Adrenal gland (tissue), 12 donors: ENCODE results near the gene RNF43. TPM values are rescaled to one million over a fixed set of nuclear protein-coding genes. Genes with fewer than 3 reads are reported as not detected.

Experiments
- DNase-seq, 7 donors: peaks; one replicate each; pipeline ENCODE4 v3.0.0-alpha.2; 2019 to 2020
- H3K27ac ChIP-seq, 5 donors: fragments of 200-600 bp; sonication (generic) in 4 of 5; 1 replicate in 3 of 5; 2 replicates in 2 of 5; pipeline versions ENCODE4 v1.5.1 to v1.8.0; 2016 to 2020; ENCODE audit warnings: mild to moderate bottlenecking in 1 of 5
- H3K27me3 ChIP-seq: fragments of 200-600 bp; 2 replicates; pipeline ENCODE4 v1.8.0; 2021
- H3K36me3 ChIP-seq, 2 donors: fragments of 200-600 bp; replicated peaks in 1 of 2; 1 replicate in 1 of 2; 2 replicates in 1 of 2; pipeline versions ENCODE4 v1.5.1 to v1.8.0; 2018 to 2022
- H3K4me1 ChIP-seq, 2 donors: fragments of 200-600 bp; replicated peaks in 1 of 2; 1 replicate in 1 of 2; 2 replicates in 1 of 2; pipeline versions ENCODE4 v1.5.1 to v1.8.0; 2018 to 2021
- H3K4me3 ChIP-seq, 4 donors: fragments of 200-600 bp; sonication (generic) in 3 of 4; one replicate each; pipeline ENCODE4 v1.5.1; 2016 to 2018
- H3K9me3 ChIP-seq, 3 donors: fragments of 200-600 bp; sonication (generic) in 1 of 3; replicated peaks in 1 of 3; 1 replicate in 2 of 3; 2 replicates in 1 of 3; pipeline versions ENCODE4 v1.5.1 to v1.8.0; 2016 to 2021
- POLR2A ChIP-seq, 2 donors: fragments of 450-650 bp; IDR thresholded peaks; one replicate each; pipeline ENCODE4 v1.6.1; 2017; ENCODE audit warnings: antibody characterized with exemption in 2 of 2, mild to moderate bottlenecking in 2 of 2, moderate library complexity in 1 of 2
- WGBS, 4 donors: extraction: QIAGEN DNeasy Blood & Tissue Kit in 2 of 4; methylation state at CpG; one replicate each; pipeline versions ENCODE4 v1.1.5 to v1.1.7; 2013 to 2017; 5-methylcytosine and 5-hydroxymethylcytosine counted together
- intact Hi-C, 2 donors: fragments of 100-400 bp; cut with DNase I; formaldehyde crosslinking; loops; one replicate each; pipeline versions ENCODE4 v1.14.1 to v1.15.0; 2022 to 2023
- polyA plus RNA-seq, 3 donors: library from polyadenylated mRNA; stranded (reverse); fragments of 200-250 nt in 2 of 3; fragments of 350-450 nt in 1 of 3; fragmentation: Illumina TruSeq in 1 of 3; extraction: RNeasy Lipid Tissue Mini Kit (QIAGEN cat#74804) in 1 of 3; gene quantifications; one replicate each; pipeline ENCODE4 v1.2.3, GENCODE V29; 2013 to 2014
- total RNA-seq, 9 donors: library from RNA; depleted of rRNA in 4 of 9; stranded (reverse); fragments of >200 nt in 4 of 9; fragments of 120-200 nt in 1 of 9; fragmentation: NEBNext Ultra II Directional in 1 of 9; extraction: Animal tissue kit (Norgen Biotek cat#: 25700) in 1 of 9; gene quantifications; one replicate each; pipeline versions ENCODE4 v1.1.0 to v1.2.4, GENCODE V29; 2013 to 2023
- TF ChIP-seq, protein P1 (sequence below), 6 experiments: fragments of 450-650 bp in 4 of 6; fragments of 200-600 bp in 2 of 6; sonication (generic) in 1 of 6; IDR thresholded peaks; 1 replicate in 5 of 6; 2 replicates in 1 of 6; pipeline versions ENCODE4 v1.5.1 to v1.8.0; 2016 to 2021; ENCODE audit warnings: antibody characterized with exemption in 6 of 6, mild to moderate bottlenecking in 2 of 6, moderate library complexity in 1 of 6
- donor health status: healthy with polysubstance abuse.
- donor health status: Bipolar disorder and iron deficiency.
- donor health status: DM: yes; HTN: yes; CAD: no.
- donor health status: DM: no; HTN: no; CAD: no.
- donor health status: DM: no; HTN: no; CAD: no.
- donor health status: DM: yes; HTN: yes; CAD: no.

The RNF43 gene
- total and polyA plus RNA-seq, 12 donors: 5.9 to 30.8 (median 12.7) TPM

DNA sequence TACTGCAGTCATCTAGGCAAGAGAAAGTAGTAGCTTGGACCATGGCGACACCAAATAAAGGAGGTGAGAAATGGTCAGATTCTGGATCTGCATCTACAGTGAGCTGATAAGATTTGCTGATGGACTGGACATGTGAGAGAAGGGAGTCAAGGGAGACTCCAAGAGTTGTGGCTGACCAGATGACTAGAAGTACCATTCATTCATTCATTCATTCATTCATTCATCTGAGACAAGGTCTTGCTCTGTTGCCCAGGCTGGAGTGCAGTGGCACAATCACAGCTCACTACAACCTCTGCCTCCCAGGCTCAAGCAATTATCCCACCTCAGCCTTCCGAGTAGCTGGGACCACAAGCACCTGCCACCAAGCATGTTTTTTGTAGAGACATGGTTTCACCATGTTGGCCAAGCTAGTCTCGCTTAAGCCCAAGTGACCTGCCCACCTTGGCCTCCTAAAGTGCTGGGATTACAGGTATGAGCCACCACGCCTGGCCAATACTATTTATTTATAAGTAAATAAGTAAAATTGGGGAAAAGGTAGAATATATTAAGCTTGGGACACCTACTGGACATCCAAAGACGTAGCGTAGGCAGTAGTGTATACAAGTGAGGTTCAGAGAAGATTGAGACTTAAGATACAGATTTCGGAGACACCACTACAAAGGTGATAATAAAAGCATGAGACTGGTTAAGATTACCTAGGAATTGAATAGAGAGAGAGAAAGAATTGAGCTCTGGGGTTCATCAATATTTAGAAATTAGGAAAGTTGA lies 15.7 kb upstream of the RNF43 start:
- Histone ChIP-seq H3K4me3 (no peak overlapping the region), H3K27me3 (no peaks in the 10 kb centered on the region), H3K36me3 (no peaks in the 10 kb centered on the region), H3K27ac (no peak overlapping the region), H3K9me3 (no peaks in the 10 kb centered on the region), H3K4me1 (no peaks in the 10 kb centered on the region)
- TF ChIP-seq, protein P1, sequence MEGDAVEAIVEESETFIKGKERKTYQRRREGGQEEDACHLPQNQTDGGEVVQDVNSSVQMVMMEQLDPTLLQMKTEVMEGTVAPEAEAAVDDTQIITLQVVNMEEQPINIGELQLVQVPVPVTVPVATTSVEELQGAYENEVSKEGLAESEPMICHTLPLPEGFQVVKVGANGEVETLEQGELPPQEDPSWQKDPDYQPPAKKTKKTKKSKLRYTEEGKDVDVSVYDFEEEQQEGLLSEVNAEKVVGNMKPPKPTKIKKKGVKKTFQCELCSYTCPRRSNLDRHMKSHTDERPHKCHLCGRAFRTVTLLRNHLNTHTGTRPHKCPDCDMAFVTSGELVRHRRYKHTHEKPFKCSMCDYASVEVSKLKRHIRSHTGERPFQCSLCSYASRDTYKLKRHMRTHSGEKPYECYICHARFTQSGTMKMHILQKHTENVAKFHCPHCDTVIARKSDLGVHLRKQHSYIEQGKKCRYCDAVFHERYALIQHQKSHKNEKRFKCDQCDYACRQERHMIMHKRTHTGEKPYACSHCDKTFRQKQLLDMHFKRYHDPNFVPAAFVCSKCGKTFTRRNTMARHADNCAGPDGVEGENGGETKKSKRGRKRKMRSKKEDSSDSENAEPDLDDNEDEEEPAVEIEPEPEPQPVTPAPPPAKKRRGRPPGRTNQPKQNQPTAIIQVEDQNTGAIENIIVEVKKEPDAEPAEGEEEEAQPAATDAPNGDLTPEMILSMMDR (IDR thresholded peaks at IDR 0.05): no peak
- intact Hi-C loops: no loop called here
- WGBS, 4 donors: 83 to 89% (median 85%) methylated on average over 7 of the region's 7 CpGs
- no peak for DNase-seq

GRCh38 chr17:58427807-58428206 lies 10.5 kb upstream of the RNF43 start:
- intact Hi-C loops: loop anchor here in 1 of 2 donors (10.0 kb wide), 1 partner anchor 103 kb away; the partner anchor contains the start of gene TSPOAP1
- TF ChIP-seq, protein P1 (IDR thresholded peaks at IDR 0.05): no peak
- no peak for TF ChIP-seq POLR2A (IDR thresholded peaks at IDR 0.05)
- Histone ChIP-seq H3K4me3 (no peak overlapping the region), H3K27me3 (no peaks in the 10 kb centered on the region), H3K4me1 (no peaks in the 10 kb centered on the region), H3K36me3 (no peaks in the 10 kb centered on the region), H3K9me3 (no peaks in the 10 kb centered on the region), H3K27ac (no peak overlapping the region)
- DNase-seq: no peak
- 85 to 90% (median 88%) methylated on average over 3 of the region's 3 CpGs for WGBS, 4 donors

GRCh38 chr17:58421711-58422110 lies 4.4 kb upstream of the RNF43 start:
- no peaks in the 10 kb centered on the region for H3K27me3 ChIP-seq
- intact Hi-C loops: loop anchor here in 1 of 2 donors (10.0 kb wide), 1 partner anchor 97 kb away; the partner anchor contains the start of gene TSPOAP1
- TF ChIP-seq POLR2A (IDR thresholded peaks at IDR 0.05): no peak
- TF ChIP-seq, protein P1 (IDR thresholded peaks at IDR 0.05): no peak
- WGBS, 4 donors: 63 to 72% (median 66%) methylated on average over 1 of the region's 1 CpG
- no peak overlapping the region for H3K4me3 ChIP-seq
- H3K4me1 ChIP-seq: peaks cover 0 to 9% of the 10 kb centered on the region in 2 donors
- no peaks in the 10 kb centered on the region for H3K9me3 ChIP-seq
- DNase-seq: no peak
- no peak overlapping the region for H3K27ac ChIP-seq
- H3K36me3 ChIP-seq: no peaks in the 10 kb centered on the region

- no peak overlapping the region for H3K4me3 ChIP-seq
- H3K36me3 ChIP-seq: no peaks in the 10 kb centered on the region
- H3K9me3 ChIP-seq: no peaks in the 10 kb centered on the region
- H3K27me3 ChIP-seq: no peaks in the 10 kb centered on the region
- H3K27ac ChIP-seq: no peak overlapping the region
- TF ChIP-seq POLR2A (IDR thresholded peaks at IDR 0.05): no peak
- TF ChIP-seq, protein P1 (IDR thresholded peaks at IDR 0.05): no peak
- intact Hi-C loops: loop anchor here in 1 of 2 donors (10.0 kb wide), 1 partner anchor 96 kb away; the partner anchor contains the start of gene TSPOAP1
- H3K4me1 ChIP-seq: peaks cover 0 to 9% of the 10 kb centered on the region in 2 donors
- WGBS, 4 donors: 53 to 72% (median 63%) methylated on average over 2 of the region's 2 CpGs
- DNase-seq: no peak
These were observed 3.5 kb upstream of the RNF43 start for GRCh38 chr17:58420827-58421226.
